Neuron (in vitro differentiated cells): ENCODE measurements around the gene CRKL.
"Not testable (repeated sequence)": the region's sequence is repeated elsewhere in the genome, so short reads cannot be mapped to it uniquely, and the experiment has no call there.

Source experiments
- H2AFZ ChIP-seq: one replicate; pipeline ENCODE4 v1.6.1; 2013; ENCODE audit warnings: low read depth, mild to moderate bottlenecking, inconsistent platforms, low read length, moderate library complexity
- H3K27me3 ChIP-seq: one replicate; pipeline ENCODE4 v1.6.1; 2013; ENCODE audit warnings: low read length; ENCODE audit not compliant: insufficient read depth
- H3K36me3 ChIP-seq: one replicate; pipeline ENCODE4 v1.6.1; 2013; ENCODE audit warnings: low read length; ENCODE audit not compliant: insufficient read depth
- H3K4me1 ChIP-seq: one replicate; pipeline ENCODE4 v1.6.1; 2013; ENCODE audit warnings: low read length; ENCODE audit not compliant: insufficient read depth
- H3K4me3 ChIP-seq: 2 replicates; pipeline ENCODE4 v1.5.1; 2013; ENCODE audit warnings: mild to moderate bottlenecking, low read length, moderate library complexity
- H3K9me3 ChIP-seq: one replicate; pipeline ENCODE4 v1.6.1; 2013; ENCODE audit warnings: low read length

Gene CRKL

GRCh38 chr22:20885557-20886323, 31.5 kb upstream of the CRKL start:
- Histone ChIP-seq H3K36me3 (peaks cover 44% of the 10 kb centered on the region), H3K4me3 (no peak overlapping the region), H3K9me3 (no peaks in the 10 kb centered on the region), H2AFZ (no peak overlapping the region), H3K27me3 (no peaks in the 10 kb centered on the region), H3K4me1 (no peaks in the 10 kb centered on the region)

- H3K36me3 ChIP-seq, result peaks cover 38% of the 10 kb centered on the region
- H3K27me3 ChIP-seq, result no peaks in the 10 kb centered on the region
- no peaks in the 10 kb centered on the region for H3K9me3 ChIP-seq
- no peaks in the 10 kb centered on the region for H3K4me1 ChIP-seq
- no peak overlapping the region for H2AFZ ChIP-seq
- H3K4me3 ChIP-seq, result no peak overlapping the region
Measured at GRCh38 chr22:20887375-20887774, 29.8 kb upstream of the CRKL start.

GRCh38 chr22:20889025-20889704, 28.0 kb upstream of the CRKL start:
- Histone ChIP-seq H3K27me3 (no peaks in the 10 kb centered on the region), H3K36me3 (peaks cover 29% of the 10 kb centered on the region), H3K4me1 (no peaks in the 10 kb centered on the region), H3K9me3 (no peaks in the 10 kb centered on the region), H2AFZ (no peak overlapping the region), H3K4me3 (no peak overlapping the region)

GRCh38 chr22:20889904-20890540, 27.2 kb upstream of the CRKL start:
- H3K36me3 ChIP-seq, result peaks cover 26% of the 10 kb centered on the region
- H3K9me3 ChIP-seq, result no peaks in the 10 kb centered on the region
- no peak overlapping the region for H2AFZ ChIP-seq
- H3K4me1 ChIP-seq, result no peaks in the 10 kb centered on the region
- no peak overlapping the region for H3K4me3 ChIP-seq
- H3K27me3 ChIP-seq, result no peaks in the 10 kb centered on the region

- peaks cover 26% of the 10 kb centered on the region for H3K36me3 ChIP-seq
- no peaks in the 10 kb centered on the region for H3K9me3 ChIP-seq
- no peak overlapping the region for H3K4me3 ChIP-seq
- no peaks in the 10 kb centered on the region for H3K4me1 ChIP-seq
- no peak overlapping the region for H2AFZ ChIP-seq
- no peaks in the 10 kb centered on the region for H3K27me3 ChIP-seq
Measured at GRCh38 chr22:20890975-20891374, 26.2 kb upstream of the CRKL start.

- not testable (repeated sequence) for H3K4me3 ChIP-seq, H3K9me3 ChIP-seq, H2AFZ ChIP-seq, H3K4me1 ChIP-seq, H3K27me3 ChIP-seq, H3K36me3 ChIP-seq
Measured at GRCh38 chr22:20897737-20898136, 19.5 kb upstream of the CRKL start.

- no peaks in the 10 kb centered on the region for H3K27me3 ChIP-seq
Measured at GRCh38 chr22:20899827-20900423, 17.3 kb upstream of the CRKL start.

GRCh38 chr22:20901093-20902033, 15.8 kb upstream of the CRKL start:
- H3K27me3 ChIP-seq, H2AFZ ChIP-seq, H3K4me1 ChIP-seq, H3K9me3 ChIP-seq, H3K36me3 ChIP-seq, H3K4me3 ChIP-seq: not testable (repeated sequence)

More at GRCh38 chr22:20899827-20900423, 17.3 kb upstream of the CRKL start:
- H3K4me1 ChIP-seq, result no peaks in the 10 kb centered on the region
- no peaks in the 10 kb centered on the region for H3K9me3 ChIP-seq
- no peak overlapping the region for H2AFZ ChIP-seq
- H3K4me3 ChIP-seq, result no peak overlapping the region
- H3K36me3 ChIP-seq, result no peaks in the 10 kb centered on the region

GRCh38 chr22:20903093-20903492, 14.1 kb upstream of the CRKL start:
- H3K4me1 ChIP-seq, result no peaks in the 10 kb centered on the region
- H3K36me3 ChIP-seq, result no peaks in the 10 kb centered on the region
- H3K4me3 ChIP-seq, result no peak overlapping the region
- H2AFZ ChIP-seq, result no peak overlapping the region
- H3K9me3 ChIP-seq, result no peaks in the 10 kb centered on the region
- no peaks in the 10 kb centered on the region for H3K27me3 ChIP-seq

GRCh38 chr22:20904008-20904979, 12.9 kb upstream of the CRKL start:
- H2AFZ ChIP-seq, result no peak overlapping the region
- H3K9me3 ChIP-seq, result no peaks in the 10 kb centered on the region
- no peaks in the 10 kb centered on the region for H3K4me1 ChIP-seq
- H3K36me3 ChIP-seq, result no peaks in the 10 kb centered on the region
- no peaks in the 10 kb centered on the region for H3K27me3 ChIP-seq
- no peak overlapping the region for H3K4me3 ChIP-seq

GRCh38 chr22:20904980-20905355, 12.2 kb upstream of the CRKL start:
- no peak overlapping the region for H2AFZ ChIP-seq
- H3K9me3 ChIP-seq, result no peaks in the 10 kb centered on the region
- H3K4me1 ChIP-seq, result no peaks in the 10 kb centered on the region
- H3K4me3 ChIP-seq, result no peak overlapping the region
- H3K36me3 ChIP-seq, result no peaks in the 10 kb centered on the region
- no peaks in the 10 kb centered on the region for H3K27me3 ChIP-seq
